CD4-positive, alpha-beta T cell treated with Interleukin-6 for 4 hours (primary cell): ENCODE data around the gene PJA2.

ENCODE experiments used
- DNase-seq: peaks from one replicate; pipeline ENCODE4 v3.0.0-alpha.2; 2020; ENCODE audit warnings: mixed read lengths

PJA2 gene

GRCh38 chr5:109349388-109349787, 60.4 kb downstream of the PJA2 start:
- no peak for DNase-seq

GRCh38 chr5:109347252-109347888, 62.4 kb downstream of the PJA2 start:
- no peak for DNase-seq

- no peak for DNase-seq
Observed at GRCh38 chr5:109345699-109346098, 64.1 kb downstream of the PJA2 start.

- no peak for DNase-seq
Observed at GRCh38 chr5:109340351-109340750, 69.4 kb downstream of the PJA2 start.

GRCh38 chr5:109335114-109335513, 74.7 kb downstream of the PJA2 start:
- no peak for DNase-seq

- DNase-seq = no peak
Observed at GRCh38 chr5:109334056-109334455, 75.7 kb downstream of the PJA2 start.

- no peak for DNase-seq
Observed at GRCh38 chr5:109329333-109330237, 80.2 kb downstream of the PJA2 start.

- no peak for DNase-seq
Observed at GRCh38 chr5:109328626-109329025, 81.1 kb downstream of the PJA2 start.

GRCh38 chr5:109327570-109327969, 82.2 kb downstream of the PJA2 start:
- DNase-seq = no peak

GRCh38 chr5:109326919-109327318, 82.9 kb downstream of the PJA2 start:
- DNase-seq = no peak

- DNase-seq = no peak
Observed at GRCh38 chr5:109325456-109325855, 84.3 kb downstream of the PJA2 start.

- no peak for DNase-seq
Observed at GRCh38 chr5:109324931-109325330, 84.8 kb downstream of the PJA2 start.

GRCh38 chr5:109324351-109324750, 85.4 kb downstream of the PJA2 start:
- DNase-seq = no peak

- no peak for DNase-seq
Observed at GRCh38 chr5:109322694-109323093, 87.1 kb downstream of the PJA2 start.

GRCh38 chr5:109319351-109319750, 90.4 kb downstream of the PJA2 start:
- DNase-seq = no peak

GRCh38 chr5:109318455-109319108, 91.2 kb downstream of the PJA2 start:
- no peak for DNase-seq

GRCh38 chr5:109316634-109317033, 93.1 kb downstream of the PJA2 start:
- no peak for DNase-seq

GRCh38 chr5:109315245-109315644, 94.5 kb downstream of the PJA2 start:
- DNase-seq = no peak

GRCh38 chr5:109313127-109313526, 96.6 kb downstream of the PJA2 start:
- no peak for DNase-seq

- no peak for DNase-seq
Observed at GRCh38 chr5:109312695-109313094, 97.1 kb downstream of the PJA2 start.

GRCh38 chr5:109310315-109310714, 99.5 kb downstream of the PJA2 start:
- no peak for DNase-seq

GRCh38 chr5:109309326-109310063, 100.3 kb downstream of the PJA2 start:
- no peak for DNase-seq

GRCh38 chr5:109307951-109308350, 101.8 kb downstream of the PJA2 start:
- no peak for DNase-seq
